ENCODE results near the gene PAPOLB. TPM values are rescaled to one million over a fixed set of nuclear protein-coding genes. Genes with fewer than 3 reads are reported as not detected.

PAPOLB gene
- total and polyA plus RNA-seq, 2 of the 4 experiments (the other 2 are of a cell fraction), result under 0.01 TPM; not detected in 1

GRCh38 chr7:4837041-4837802 lies 24.6 kb downstream of the PAPOLB start:
- dilution Hi-C loops (cut with HindIII; ENCODE audit: low sequenced_read_pairs, unreplicated experiment), result no loop called here
- no peak overlapping the region for H3K23ac ChIP-seq (ENCODE audit: low read depth, low read length)
- H2BK5ac ChIP-seq (ENCODE audit: low read depth, low read length, poor library complexity, severe bottlenecking), result no peak overlapping the region
- H3K79me1 ChIP-seq (ENCODE audit: low read depth in 1 of 2, low read length in 2 of 2), result no peaks in the 10 kb centered on the region
- intact Hi-C loops (cut with micrococcal nuclease), result no loop called here
- no peaks in the 10 kb centered on the region for H3K9me3 ChIP-seq (ENCODE audit: control insufficient read depth, insufficient read depth, low read length)
- no peak overlapping the region for H3K9ac ChIP-seq (ENCODE audit: low read depth, low read length)
- no peak; the same call in 1 of the 2 replicates for ATAC-seq (ENCODE audit: low read depth)
- 58% methylated on average over 8 of the region's 22 CpGs; no CpG with 5 or more reads in 1 of the 2 experiments for WGBS, 2 experiments (ENCODE audit: extremely low coverage in 2 of 2, insufficient read length in 1 of 2)
- H2BK20ac ChIP-seq (ENCODE audit: low read depth, low read length), result no peak overlapping the region
- no peaks in the 10 kb centered on the region for H3K36me3 ChIP-seq (ENCODE audit: control insufficient read depth, insufficient read depth, low read length)
- H3K9me1 ChIP-seq (ENCODE audit: insufficient read depth, low read length), result no peaks in the 10 kb centered on the region
- in situ Hi-C loops (cut with MboI; ENCODE audit: low sequenced_read_pairs), result no loop called here
- H4K91ac ChIP-seq (ENCODE audit: insufficient read depth, low read depth, low read length), result no peak overlapping the region
- no peak overlapping the region for H2AK5ac ChIP-seq (ENCODE audit: low read depth, low read length)
- no peaks in the 10 kb centered on the region for H4K20me1 ChIP-seq (ENCODE audit: insufficient read depth, low read length)
- H2AK9ac ChIP-seq (replicated peaks; ENCODE audit: low read depth, low read length, poor library complexity), result no peak overlapping the region
- no peak overlapping the region for H2AFZ ChIP-seq (replicated peaks; ENCODE audit: low read length, poor library complexity)
- H3K4ac ChIP-seq (ENCODE audit: low read depth, low read length), result no peak overlapping the region
- ChIA-PET POLR2A (ENCODE audit: unreplicated experiment) (no interaction called here), CTCF (no interaction called here)
- H3K4me2 ChIP-seq (ENCODE audit: low read depth, low read length), result no peak overlapping the region
- H4K5ac ChIP-seq (ENCODE audit: low read depth, low read length), result no peak overlapping the region
- no peak overlapping the region for H2BK120ac ChIP-seq (ENCODE audit: low read depth, low read length)
- no peak overlapping the region for H4K8ac ChIP-seq (ENCODE audit: low read depth in 2 of 2, low read length in 2 of 2)
- H3K4me3 ChIP-seq (ENCODE audit: insufficient read depth, low read depth, low read length), result no peak overlapping the region
- no peak for DNase-seq
- H2BK15ac ChIP-seq (ENCODE audit: low read depth, low read length), result no peak overlapping the region
- peaks cover 2% of the 10 kb centered on the region; the same call in 1 of the 2 replicates for H3K4me1 ChIP-seq (ENCODE audit: control insufficient read depth, insufficient read depth, low read length)
- H3K56ac ChIP-seq (ENCODE audit: extremely low read depth, insufficient read depth, low read length), result no peak overlapping the region
- peaks cover 1% of the 10 kb centered on the region; the same call in 1 of the 2 replicates for H3K27me3 ChIP-seq (ENCODE audit: control insufficient read depth, insufficient read depth, low read length)
- H3K27ac ChIP-seq (ENCODE audit: insufficient read depth, low read length), result no peak overlapping the region
- BruUV-seq (replicated peaks), result no TSS peak
- H3K14ac ChIP-seq (replicated peaks; ENCODE audit: low read depth, low read length), result no peak overlapping the region
- no peak overlapping the region for H3K18ac ChIP-seq (ENCODE audit: low read depth, low read length)
- TF ChIP-seq RAD21 (IDR thresholded peaks at IDR 0.05; ENCODE audit: low read length) (no peak), CHD1 (IDR thresholded peaks at IDR 0.05; ENCODE audit: low read depth, low read length) (no peak), NFE2L2 (IDR thresholded peaks at IDR 0.05; ENCODE audit: low read depth, low read length) (no peak), USF2 (IDR thresholded peaks at IDR 0.05; ENCODE audit: low read depth, low read length) (no peak), ELK1 (IDR thresholded peaks at IDR 0.05; ENCODE audit: borderline replicate concordance, low read depth, low read length) (no peak), POLR2A (IDR thresholded peaks at IDR 0.05; ENCODE audit: low read depth, low read length) (no peak), MAZ (IDR thresholded peaks at IDR 0.05; ENCODE audit: borderline replicate concordance, low read depth, low read length) (no peak), RCOR1 (IDR thresholded peaks at IDR 0.05; ENCODE audit: insufficient replicate concordance, low read length) (no peak), CEBPB (IDR thresholded peaks at IDR 0.05; ENCODE audit: low read depth, low read length) (no peak), MXI1 (IDR thresholded peaks at IDR 0.05; ENCODE audit: borderline replicate concordance, low read depth, low read length) (no peak)
